Fibroblast of skin of scalp (primary cell): ENCODE results near the gene CRK.
"Not testable (repeated sequence)": the region's sequence is repeated elsewhere in the genome, so short reads cannot be mapped to it uniquely, and the experiment has no call there.

Experiments used
- DNase-seq: peaks from one replicate; pipeline ENCODE4 v3.0.0-alpha.2; 2013

CRK gene

GRCh38 chr17:1386265-1386664, 69.8 kb downstream of the CRK start:
- DNase-seq, result no peak

GRCh38 chr17:1385861-1386260, 70.2 kb downstream of the CRK start:
- no peak for DNase-seq

GRCh38 chr17:1384905-1385435, 71.1 kb downstream of the CRK start:
- DNase-seq, result no peak

DNA sequence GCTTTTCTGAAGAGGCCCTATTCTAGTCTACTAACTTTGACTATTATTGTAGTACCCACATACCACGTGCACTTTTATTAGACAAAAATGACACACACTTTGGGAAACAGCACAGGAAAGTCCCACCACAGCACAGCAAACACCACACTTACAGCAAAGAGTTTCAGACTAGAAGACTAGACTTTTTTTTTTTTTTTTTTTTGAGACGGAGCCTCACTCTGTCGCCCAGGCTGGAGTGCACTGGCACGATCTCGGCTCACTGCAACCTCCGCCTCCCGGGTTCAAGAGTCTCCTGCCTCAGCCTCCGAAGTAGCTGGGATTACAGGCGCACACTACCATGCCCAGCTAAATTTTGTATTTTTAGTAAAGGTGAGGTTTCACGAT, 76.1 kb downstream of the CRK start:
- no peak for DNase-seq

GRCh38 chr17:1379208-1379929, 76.7 kb downstream of the CRK start:
- DNase-seq, result no peak

GRCh38 chr17:1378476-1378860, 77.6 kb downstream of the CRK start:
- DNase-seq, result not testable (repeated sequence)

GRCh38 chr17:1377334-1377733, 78.7 kb downstream of the CRK start:
- no peak for DNase-seq

DNA sequence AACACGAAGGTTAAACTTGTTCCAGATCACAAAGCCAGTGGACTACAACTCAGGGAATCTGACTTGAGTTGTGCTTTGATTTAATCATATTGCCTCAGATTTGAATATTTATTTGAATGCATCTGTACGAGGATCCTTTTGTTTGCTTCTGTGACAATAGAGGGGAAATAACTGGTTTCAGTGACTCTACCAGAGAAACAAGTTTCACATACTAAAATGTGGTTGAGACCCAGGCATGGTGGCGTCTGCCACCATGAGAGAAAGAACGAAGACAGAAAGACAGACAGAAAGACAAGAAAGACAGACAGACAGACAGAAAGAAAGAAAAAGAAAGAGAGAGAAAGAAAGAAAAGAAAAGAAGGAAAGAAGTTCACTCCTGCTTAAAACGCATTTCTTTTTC, 80.0 kb downstream of the CRK start:
- no peak for DNase-seq

DNA sequence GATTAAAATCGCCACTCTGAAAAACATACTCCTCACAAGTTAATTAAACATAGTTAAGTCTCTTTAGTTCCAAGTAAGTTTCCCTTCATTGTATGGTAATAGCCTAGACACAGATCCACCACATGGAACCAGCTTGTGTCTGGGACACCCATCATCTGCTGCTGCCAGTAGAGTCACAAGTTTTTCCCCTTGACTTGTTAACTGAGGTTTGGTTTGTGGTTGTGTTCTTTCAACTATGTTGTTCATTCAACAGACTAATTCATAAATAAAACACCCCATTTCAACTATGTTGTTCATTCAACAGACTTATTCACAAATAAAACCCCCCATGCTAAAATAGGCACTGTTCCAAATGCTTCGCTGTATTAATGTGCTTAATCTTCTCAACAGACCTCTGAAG, 80.4 kb downstream of the CRK start:
- DNase-seq, result no peak

DNA sequence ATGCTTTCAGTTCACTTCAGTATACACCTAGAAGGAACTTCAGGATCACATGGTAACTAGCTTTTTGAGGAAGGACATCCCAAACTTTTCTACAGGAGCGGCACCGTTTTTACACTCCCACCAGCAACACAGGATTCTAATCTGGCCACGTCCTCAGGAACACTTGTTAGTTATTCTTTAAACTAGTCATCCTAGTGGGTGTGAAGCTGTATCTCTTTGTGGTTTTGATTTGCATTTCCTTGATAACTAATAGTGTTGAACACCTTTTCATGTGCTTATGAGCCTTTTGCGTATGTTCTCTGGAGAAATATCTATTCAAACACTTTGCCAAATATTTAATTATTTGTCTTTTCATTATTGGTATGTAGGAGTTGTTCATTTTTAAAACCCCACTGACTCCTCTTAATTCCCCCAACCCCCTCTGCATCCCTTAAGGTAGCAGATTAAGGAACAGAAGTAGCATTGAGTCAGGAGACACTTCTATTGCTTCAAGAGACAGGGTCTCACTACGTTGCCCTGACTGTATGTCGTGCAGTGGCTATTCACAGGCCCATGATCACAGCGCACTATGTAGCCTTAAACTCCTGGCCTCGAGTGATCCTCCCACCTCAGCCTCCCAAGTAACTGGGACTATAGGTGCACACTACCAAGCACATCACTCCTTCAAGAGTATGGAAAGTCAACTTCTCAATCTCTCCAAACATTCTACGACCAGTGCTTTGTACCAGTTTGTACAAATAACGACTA, 81.4 kb downstream of the CRK start:
- DNase-seq, result no peak

DNA sequence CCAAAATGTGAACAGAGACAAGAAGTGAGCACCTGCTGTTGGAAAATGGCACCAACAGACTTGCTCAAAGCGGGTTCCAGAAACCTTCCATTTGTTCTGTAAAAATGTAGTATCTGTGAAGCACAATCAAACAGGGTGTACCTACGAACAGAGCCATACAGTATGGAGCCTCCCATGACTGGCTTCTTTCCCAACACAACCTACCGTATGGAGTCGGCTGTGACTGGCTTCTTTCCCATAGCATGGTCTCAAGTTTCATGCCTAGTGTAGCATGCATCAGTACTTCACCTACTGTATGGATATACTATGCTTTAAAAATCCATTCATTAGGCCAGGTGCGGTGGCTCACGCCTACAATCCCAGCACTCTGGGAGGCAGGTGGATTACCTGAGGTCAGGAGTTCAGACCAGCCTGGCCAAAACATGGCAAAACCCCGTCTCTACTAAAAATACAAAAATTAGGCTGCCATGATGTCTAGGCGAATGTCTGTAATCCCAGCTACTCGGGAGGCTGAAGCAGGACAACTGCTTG, 82.3 kb downstream of the CRK start:
- DNase-seq, result no peak

GRCh38 chr17:1372618-1373017, 83.4 kb downstream of the CRK start:
- no peak for DNase-seq

DNA sequence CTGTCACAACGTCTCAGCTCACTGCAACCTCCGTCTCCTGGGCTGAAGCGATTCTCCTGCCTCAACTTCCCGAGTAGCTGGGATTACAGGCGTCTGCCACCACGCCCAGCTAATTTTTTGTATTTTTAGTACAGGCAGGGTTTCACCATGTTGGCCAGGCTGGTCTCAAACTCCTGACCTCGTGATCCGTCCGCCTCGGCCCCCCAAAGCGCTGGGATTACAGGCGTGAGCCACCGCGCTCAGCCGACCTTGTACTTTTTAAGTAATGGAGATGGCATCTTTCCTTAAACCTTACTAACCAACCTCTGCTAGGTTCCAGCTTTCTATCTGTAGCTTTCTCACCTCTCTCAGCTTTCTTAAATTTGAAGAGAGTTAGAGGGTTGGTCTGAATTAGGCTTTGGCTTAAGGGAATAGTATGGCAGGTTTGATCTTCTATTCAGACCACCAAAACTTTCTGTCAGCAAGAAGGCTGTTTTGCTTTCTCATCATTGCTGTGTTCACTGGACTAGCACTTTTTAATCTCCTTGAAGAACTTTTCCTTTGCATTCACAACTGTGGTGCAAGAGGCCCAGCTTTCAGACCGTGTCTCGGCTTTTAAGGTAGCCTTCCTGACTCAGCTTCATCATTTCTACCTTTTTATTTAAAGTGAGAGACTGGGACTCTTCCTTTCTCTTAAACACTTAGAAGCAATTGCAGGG, 84.0 kb downstream of the CRK start:
- DNase-seq, result no peak
